Astrocyte of the cerebellum (primary cell): ENCODE results near the gene COX7B.
"Not testable (repeated sequence)": the region's sequence is repeated elsewhere in the genome, so short reads cannot be mapped to it uniquely, and the experiment has no call there.

Source experiments
- DNase-seq: peaks from one replicate; pipeline ENCODE4 v3.0.0-alpha.2; 2011; ENCODE audit warnings: low read depth
- H3K4me3 ChIP-seq: 2 replicates; pipeline ENCODE4 v1.5.1; 2011; ENCODE audit warnings: mild to moderate bottlenecking, low read depth, low read length, moderate library complexity
- CTCF ChIP-seq: IDR thresholded peaks from 2 replicates; pipeline ENCODE4 v1.5.1; 2012; ENCODE audit warnings: low read length, low read depth, moderate library complexity, mild to moderate bottlenecking; ENCODE audit errors: missing control alignments
- in situ Hi-C: cut with HindIII; loops from 2 replicates; pipeline ENCODE4 v1.10.0; 2017; ENCODE audit warnings: low sequenced_read_pairs

The COX7B gene

GRCh38 chrX:77901506-77901905, 2.2 kb downstream of the COX7B start:
- in situ Hi-C loops: no loop called here
- no peak for TF ChIP-seq CTCF
- no peak for DNase-seq
- H3K4me3 ChIP-seq: no peak overlapping the region

DNA sequence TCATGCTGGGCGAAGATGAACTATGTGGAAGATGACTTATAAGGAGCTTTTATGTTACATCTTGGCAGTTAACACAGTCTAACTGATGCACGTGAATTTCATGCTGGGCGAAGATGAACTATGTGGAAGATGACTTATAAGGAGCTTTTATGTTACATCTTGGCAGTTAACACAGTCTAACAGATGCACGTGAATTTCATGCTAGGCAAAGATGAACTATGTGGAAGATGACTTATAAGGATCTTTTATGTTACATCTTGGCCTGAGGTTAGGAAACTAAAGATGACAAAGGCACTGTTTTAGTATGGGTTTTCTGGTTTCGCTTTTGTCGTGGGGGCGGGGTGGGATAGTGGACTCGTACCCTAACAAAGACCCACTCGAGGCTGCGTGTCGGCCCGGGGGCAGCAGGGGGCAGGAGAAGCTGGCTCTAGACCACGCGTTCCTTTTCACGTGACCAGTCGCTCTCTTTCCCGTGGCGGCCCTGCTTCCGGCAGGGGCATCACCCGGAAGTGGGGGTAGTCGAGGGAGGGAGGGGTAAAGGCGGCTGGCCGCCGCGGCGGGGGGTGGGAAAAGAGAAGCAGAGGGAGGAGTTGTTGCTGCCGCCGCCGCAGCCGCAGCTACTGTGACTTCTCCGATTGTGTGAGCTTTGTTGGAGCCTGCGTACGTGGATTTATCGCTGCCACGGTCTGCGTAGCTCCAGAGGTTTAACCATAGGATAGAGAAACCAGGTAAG, 11.0 kb downstream of the COX7B start, which contains the start of gene ATP7A:
TSS of gene ATP7A (plus strand) at position 586 of the 733 bp plus-strand sequence. CDS start 60,949 bp downstream, outside the sequence.
- in situ Hi-C loops: no loop called here
- peak; percentile 47 for TF ChIP-seq CTCF
- peak within 1 kb of the TSS; percentile 54 for H3K4me3 ChIP-seq
- peak; percentile 54 for DNase-seq

- in situ Hi-C loops: no loop called here
- no peak for TF ChIP-seq CTCF
- DNase-seq: no peak
- no peak overlapping the region for H3K4me3 ChIP-seq
Observed at GRCh38 chrX:77917294-77917933, 18.1 kb downstream of the COX7B start.

- no peak for TF ChIP-seq CTCF
- in situ Hi-C loops: no loop called here
- DNase-seq: no peak
- H3K4me3 ChIP-seq: no peak overlapping the region
Observed at GRCh38 chrX:77918568-77918967, 19.3 kb downstream of the COX7B start.

DNA sequence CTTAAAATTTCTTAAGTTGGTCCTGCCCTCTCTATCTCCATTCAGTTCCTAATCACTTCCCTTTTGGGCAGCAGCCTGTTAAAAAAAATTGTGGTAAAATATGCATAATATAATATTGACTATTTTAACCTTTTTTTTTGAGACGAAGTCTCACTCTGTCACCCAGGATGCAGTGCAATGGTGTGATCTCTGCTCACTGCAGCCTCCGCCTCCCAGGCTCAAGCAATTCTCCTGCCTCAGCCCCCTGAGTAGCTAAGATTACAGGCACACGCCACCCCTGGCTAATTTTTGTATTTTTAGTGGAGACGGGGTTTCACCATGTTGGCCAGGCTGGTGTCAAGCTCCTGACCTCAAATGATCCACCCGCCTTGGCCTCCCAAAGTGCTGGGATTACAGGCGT, 20.1 kb downstream of the COX7B start:
- H3K4me3 ChIP-seq, DNase-seq, in situ Hi-C loops: not testable (repeated sequence)

DNA sequence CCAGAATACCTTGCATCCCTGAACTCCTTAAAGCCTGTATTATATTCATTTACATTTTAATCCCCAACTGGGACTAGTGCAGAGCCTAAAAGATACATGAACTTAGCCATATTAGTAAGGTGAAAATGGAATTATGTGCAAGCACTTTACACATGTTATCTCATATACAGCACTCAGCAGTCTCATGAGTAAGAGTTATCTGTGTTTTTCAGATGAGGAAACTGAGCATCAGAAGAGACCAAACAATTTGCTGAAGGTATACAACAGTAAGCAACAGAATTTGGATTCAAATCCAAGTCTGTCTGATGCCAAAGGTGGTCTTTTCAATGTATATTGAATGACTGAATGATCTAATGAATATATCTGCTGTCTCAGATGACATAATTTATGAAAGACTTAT, 23.5 kb downstream of the COX7B start:
- DNase-seq: no peak
- in situ Hi-C loops: no loop called here
- no peak for TF ChIP-seq CTCF
- H3K4me3 ChIP-seq: no peak overlapping the region

DNA sequence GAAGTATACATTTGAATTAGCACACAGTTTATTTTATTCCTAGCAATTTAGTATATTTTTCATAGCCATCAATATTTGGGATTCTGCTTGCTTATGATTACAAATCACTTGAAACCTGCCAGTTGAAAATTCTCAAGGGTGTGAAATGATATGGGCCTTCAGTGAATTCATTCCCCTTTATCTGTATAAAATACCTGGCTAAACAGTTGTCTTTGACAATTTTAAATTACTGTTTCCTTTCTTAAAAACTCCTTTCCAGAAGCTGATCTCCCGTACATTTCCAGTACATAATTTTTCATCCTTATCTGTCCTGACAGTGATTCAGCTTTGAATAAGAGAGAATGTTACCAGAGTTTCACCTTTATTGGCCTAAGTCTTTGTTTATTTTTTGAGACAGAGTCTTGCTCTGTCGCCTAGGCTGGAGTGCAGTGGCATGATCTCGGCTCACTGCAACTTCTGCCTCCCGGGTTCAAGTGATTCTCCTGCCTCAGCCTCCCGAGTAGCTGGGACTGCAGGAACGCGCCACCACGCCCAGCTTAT, 25.1 kb downstream of the COX7B start:
- H3K4me3 ChIP-seq: no peak overlapping the region
- no peak for DNase-seq
- in situ Hi-C loops: no loop called here
- TF ChIP-seq CTCF: no peak
